Mesenchymal stem cell (in vitro differentiated cells and primary cell): ENCODE data around the gene ALDOA.
A peak's percentile ranks its signal among the peaks of the same experiment; 100 is the strongest.

Experiments
- DNase-seq: peaks from one replicate; pipeline ENCODE4 v3.0.0-alpha.2; 2013
- H2AFZ ChIP-seq: one replicate; pipeline ENCODE4 v1.6.1; 2013; ENCODE audit warnings: low read depth, mild to moderate bottlenecking, control low read depth, inconsistent platforms, low read length, moderate library complexity
- H2AK5ac ChIP-seq: 2 replicates; pipeline ENCODE4 v1.6.1; 2013; ENCODE audit warnings: low read length, moderate library complexity, mild to moderate bottlenecking, inconsistent platforms; ENCODE audit not compliant: severe bottlenecking
- H2BK120ac ChIP-seq: one replicate; pipeline ENCODE4 v1.6.1; 2013; ENCODE audit warnings: low read depth, mild to moderate bottlenecking, inconsistent platforms, low read length, moderate library complexity
- H2BK12ac ChIP-seq, 2 experiments: one replicate each; pipeline ENCODE4 v1.6.1; 2013; ENCODE audit warnings: inconsistent platforms in 2 of 2, low read length in 2 of 2, mild to moderate bottlenecking in 2 of 2, moderate library complexity in 2 of 2, control low read depth in 1 of 2
- H2BK15ac ChIP-seq: one replicate; pipeline ENCODE4 v1.6.1; 2013; ENCODE audit warnings: mild to moderate bottlenecking, low read depth, inconsistent platforms; ENCODE audit not compliant: poor library complexity, severe bottlenecking
- H2BK5ac ChIP-seq: 2 replicates; pipeline ENCODE4 v1.6.1; 2013; ENCODE audit warnings: low read depth, mild to moderate bottlenecking, low read length, control low read depth, inconsistent platforms; ENCODE audit not compliant: poor library complexity, severe bottlenecking
- H3K14ac ChIP-seq, 2 experiments: one replicate each; pipeline ENCODE4 v1.6.1; 2013; ENCODE audit warnings: inconsistent platforms in 2 of 2, low read length in 2 of 2, control low read depth in 1 of 2, mild to moderate bottlenecking in 1 of 2, moderate library complexity in 1 of 2
- H3K18ac ChIP-seq, 2 experiments: one replicate each; pipeline ENCODE4 v1.6.1; 2013; ENCODE audit warnings: inconsistent platforms in 2 of 2, low read length in 2 of 2, control low read depth in 1 of 2, low read depth in 1 of 2, mild to moderate bottlenecking in 1 of 2
- H3K23ac ChIP-seq, 2 experiments: one replicate each; pipeline ENCODE4 v1.6.1; 2013; ENCODE audit warnings: inconsistent platforms in 2 of 2, low read length in 2 of 2, mild to moderate bottlenecking in 2 of 2, moderate library complexity in 2 of 2, control low read depth in 1 of 2
- H3K27ac ChIP-seq: 2 replicates; pipeline ENCODE4 v1.5.1; 2013; ENCODE audit warnings: mild to moderate bottlenecking, moderate library complexity, low read length, control low read depth, inconsistent platforms; ENCODE audit not compliant: poor library complexity, severe bottlenecking
- H3K27me3 ChIP-seq, 2 experiments: 2 replicates each; pipeline versions ENCODE4 v1.6.1 to v1.7.0; 2013; ENCODE audit warnings: low read length in 2 of 2, mild to moderate bottlenecking in 2 of 2, moderate library complexity in 2 of 2, control low read depth in 1 of 2, inconsistent platforms in 1 of 2; ENCODE audit not compliant: control insufficient read depth in 1 of 2, insufficient read depth in 1 of 2
- H3K36me3 ChIP-seq, 2 experiments: 2 replicates each; pipeline versions ENCODE4 v1.6.1 to v1.7.0; 2013; ENCODE audit warnings: low read length in 2 of 2, control low read depth in 1 of 2, inconsistent platforms in 1 of 2, low read depth in 1 of 2, mild to moderate bottlenecking in 1 of 2; ENCODE audit not compliant: insufficient read depth in 2 of 2, control insufficient read depth in 1 of 2
- H3K4ac ChIP-seq, 2 experiments: one replicate each; pipeline ENCODE4 v1.6.1; 2013; ENCODE audit warnings: inconsistent platforms in 2 of 2, low read length in 2 of 2, mild to moderate bottlenecking in 2 of 2, moderate library complexity in 2 of 2, control low read depth in 1 of 2, low read depth in 1 of 2
- H3K4me1 ChIP-seq: 2 replicates; pipeline ENCODE4 v1.6.1; 2013; ENCODE audit warnings: low read depth, low read length, control low read depth; ENCODE audit not compliant: control insufficient read depth, insufficient read depth
- H3K4me2 ChIP-seq: 2 replicates; pipeline ENCODE4 v1.6.1; 2013; ENCODE audit warnings: low read length, mild to moderate bottlenecking, inconsistent platforms; ENCODE audit not compliant: poor library complexity, severe bottlenecking
- H3K4me3 ChIP-seq, 2 experiments: 2 replicates each; pipeline versions ENCODE4 v1.5.1 to v1.7.0; 2013; ENCODE audit warnings: low read length in 2 of 2, mild to moderate bottlenecking in 2 of 2, control low read depth in 1 of 2, low read depth in 1 of 2; ENCODE audit not compliant: insufficient read depth in 1 of 2
- H3K79me1 ChIP-seq: replicated peaks from 2 replicates; pipeline ENCODE4 v1.6.1; 2013; ENCODE audit warnings: mild to moderate bottlenecking, control low read depth, low read length, inconsistent platforms; ENCODE audit not compliant: poor library complexity, severe bottlenecking
- H3K9ac ChIP-seq: 2 replicates; pipeline ENCODE4 v1.7.0; 2013; ENCODE audit warnings: mild to moderate bottlenecking, low read length, moderate library complexity
- H3K9me3 ChIP-seq: 2 replicates; pipeline ENCODE4 v1.7.0; 2013; ENCODE audit warnings: mild to moderate bottlenecking, low read length; ENCODE audit not compliant: control insufficient read depth
- H4K8ac ChIP-seq: one replicate; pipeline ENCODE4 v1.6.1; 2013; ENCODE audit warnings: inconsistent platforms, mild to moderate bottlenecking, low read length, moderate library complexity
- H4K91ac ChIP-seq: one replicate; pipeline ENCODE4 v1.6.1; 2013; ENCODE audit warnings: mild to moderate bottlenecking, low read length, inconsistent platforms
- WGBS: methylation state at CpG from one replicate; pipeline ENCODE4 v1.1.7; 2013; ENCODE audit warnings: mixed read lengths; 5-methylcytosine and 5-hydroxymethylcytosine counted together

The ALDOA gene

GRCh38 chr16:30041841-30042240 lies 23.7 kb upstream of the ALDOA start:
- H2BK15ac ChIP-seq = no peak overlapping the region
- H3K27ac ChIP-seq = no peak overlapping the region
- no peak overlapping the region for H2BK12ac ChIP-seq
- H2AFZ ChIP-seq = no peak overlapping the region
- no peak overlapping the region for H2AK5ac ChIP-seq
- no peak overlapping the region for H4K8ac ChIP-seq
- no peak overlapping the region for H2BK120ac ChIP-seq
- 88% methylated on average over 1 of the region's 5 CpGs for WGBS
- H3K23ac ChIP-seq = no peak overlapping the region
- no peak overlapping the region for H3K4ac ChIP-seq
- H3K14ac ChIP-seq = no peak overlapping the region
- peak; percentile 52 for DNase-seq
- no peak overlapping the region for H3K4me3 ChIP-seq
- no peak overlapping the region for H2BK5ac ChIP-seq
- no peaks in the 10 kb centered on the region for H3K79me1 ChIP-seq
- no peak overlapping the region for H3K4me2 ChIP-seq
- no peak overlapping the region for H4K91ac ChIP-seq
- no peaks in the 10 kb centered on the region for H3K36me3 ChIP-seq
- H3K27me3 ChIP-seq = peaks cover 5 to 12% of the 10 kb centered on the region in 2 experiments
- H3K9ac ChIP-seq = no peak overlapping the region
- no peak overlapping the region for H3K18ac ChIP-seq
- H3K4me1 ChIP-seq = no peaks in the 10 kb centered on the region
- H3K9me3 ChIP-seq = no peaks in the 10 kb centered on the region

- Histone ChIP-seq H2BK12ac (no peak overlapping the region), H3K9ac (no peak overlapping the region), H4K91ac (no peak overlapping the region), H3K14ac (no peak overlapping the region), H3K36me3 (no peaks in the 10 kb centered on the region), H2BK120ac (no peak overlapping the region), H3K23ac (no peak overlapping the region), H3K4ac (no peak overlapping the region), H4K8ac (no peak overlapping the region), H3K27me3 (peaks cover 4 to 5% of the 10 kb centered on the region in 2 experiments), H3K4me3 (no peak overlapping the region), H2BK5ac (no peak overlapping the region), H3K18ac (no peak overlapping the region), H3K4me1 (no peaks in the 10 kb centered on the region), H3K27ac (no peak overlapping the region), H3K79me1 (no peaks in the 10 kb centered on the region), H2AK5ac (no peak overlapping the region), H3K4me2 (no peak overlapping the region), H2BK15ac (no peak overlapping the region), H3K9me3 (no peaks in the 10 kb centered on the region), H2AFZ (no peak overlapping the region)
- WGBS = 65% methylated on average over 6 of the region's 8 CpGs
- DNase-seq = no peak
Measured at GRCh38 chr16:30046178-30046577, 19.4 kb upstream of the ALDOA start.

GRCh38 chr16:30046588-30046987 lies 19.0 kb upstream of the ALDOA start:
- no peak overlapping the region for H3K4me3 ChIP-seq
- no peak overlapping the region for H2BK5ac ChIP-seq
- no peaks in the 10 kb centered on the region for H3K79me1 ChIP-seq
- WGBS = no CpG with 5 or more reads among the region's 1 CpG
- no peak overlapping the region for H2AK5ac ChIP-seq
- H4K8ac ChIP-seq = no peak overlapping the region
- H3K23ac ChIP-seq = no peak overlapping the region
- H3K4me1 ChIP-seq = no peaks in the 10 kb centered on the region
- H3K18ac ChIP-seq = no peak overlapping the region
- no peaks in the 10 kb centered on the region for H3K9me3 ChIP-seq
- H3K27ac ChIP-seq = no peak overlapping the region
- H3K14ac ChIP-seq = no peak overlapping the region
- H2AFZ ChIP-seq = no peak overlapping the region
- DNase-seq = no peak
- H3K9ac ChIP-seq = no peak overlapping the region
- H2BK12ac ChIP-seq = no peak overlapping the region
- H4K91ac ChIP-seq = no peak overlapping the region
- peaks cover 4 to 5% of the 10 kb centered on the region in 2 experiments for H3K27me3 ChIP-seq
- no peak overlapping the region for H2BK120ac ChIP-seq
- H3K36me3 ChIP-seq = no peaks in the 10 kb centered on the region
- no peak overlapping the region for H2BK15ac ChIP-seq
- no peak overlapping the region for H3K4ac ChIP-seq
- H3K4me2 ChIP-seq = no peak overlapping the region

GRCh38 chr16:30049871-30050270 lies 15.7 kb upstream of the ALDOA start:
- H2AFZ ChIP-seq = no peak overlapping the region
- H2BK12ac ChIP-seq = no peak overlapping the region
- peaks cover 4 to 5% of the 10 kb centered on the region in 2 experiments for H3K27me3 ChIP-seq
- peak overlapping the region; percentile 12 for H2BK15ac ChIP-seq
- H2AK5ac ChIP-seq = no peak overlapping the region
- no peak overlapping the region for H3K4me3 ChIP-seq
- no peak overlapping the region for H2BK5ac ChIP-seq
- no peaks in the 10 kb centered on the region for H3K9me3 ChIP-seq
- no peak overlapping the region for H4K8ac ChIP-seq
- peak overlapping the region in 1 of 2 experiments; percentile 5 for H3K23ac ChIP-seq
- no peak overlapping the region for H3K4me2 ChIP-seq
- no peak overlapping the region for H4K91ac ChIP-seq
- H3K27ac ChIP-seq = no peak overlapping the region
- peaks cover 7% of the 10 kb centered on the region for H3K4me1 ChIP-seq
- H3K14ac ChIP-seq = no peak overlapping the region
- H3K9ac ChIP-seq = no peak overlapping the region
- peaks cover 7% of the 10 kb centered on the region for H3K79me1 ChIP-seq
- no peak overlapping the region for H3K18ac ChIP-seq
- no peak overlapping the region for H3K4ac ChIP-seq
- H2BK120ac ChIP-seq = no peak overlapping the region
- no peak for DNase-seq
- WGBS = 95% methylated on average over 8 of the region's 8 CpGs
- no peaks in the 10 kb centered on the region for H3K36me3 ChIP-seq
